NK-92 (cell line): Measurements from ENCODE around the gene L1CAM.

Source experiments
- DNase-seq: peaks from one replicate; lab custom pipeline; 2025; ENCODE audit not compliant: unreplicated experiment; lab: John Stamatoyannopoulos, UW

The L1CAM gene

GRCh38 chrX:153903991-153904957, 18.3 kb upstream of the L1CAM start, which contains the start of gene AVPR2:
Gene AVPR2 (plus strand): TSS chrX:153904673. CDS start chrX:153905146, 473 bp downstream.
- DNase-seq = no peak

- DNase-seq = no peak
Observed at GRCh38 chrX:153903238-153903980, 17.4 kb upstream of the L1CAM start.

DNA sequence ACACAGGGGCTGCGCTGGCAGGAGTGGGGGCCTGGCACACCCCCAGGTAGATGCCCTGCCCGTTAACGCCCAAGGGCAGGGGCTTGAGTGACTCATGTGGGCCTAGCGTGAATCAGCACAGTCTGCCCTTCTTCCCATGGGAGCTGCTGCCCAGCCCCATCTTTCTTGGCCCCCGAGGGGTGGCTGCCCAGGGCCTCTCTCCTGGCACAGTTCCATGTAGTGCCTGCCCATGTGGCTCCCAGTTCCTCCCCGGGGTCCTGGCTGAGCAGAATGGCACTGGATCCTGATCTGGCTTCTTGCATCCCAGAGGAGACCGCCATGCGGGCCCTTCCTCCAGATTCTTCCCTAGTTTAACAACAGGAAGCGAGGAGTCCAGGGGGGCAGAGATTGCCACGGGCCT, 16.4 kb upstream of the L1CAM start:
- DNase-seq = no peak

- DNase-seq = no peak
Observed at GRCh38 chrX:153901753-153902140, 15.8 kb upstream of the L1CAM start.

DNA sequence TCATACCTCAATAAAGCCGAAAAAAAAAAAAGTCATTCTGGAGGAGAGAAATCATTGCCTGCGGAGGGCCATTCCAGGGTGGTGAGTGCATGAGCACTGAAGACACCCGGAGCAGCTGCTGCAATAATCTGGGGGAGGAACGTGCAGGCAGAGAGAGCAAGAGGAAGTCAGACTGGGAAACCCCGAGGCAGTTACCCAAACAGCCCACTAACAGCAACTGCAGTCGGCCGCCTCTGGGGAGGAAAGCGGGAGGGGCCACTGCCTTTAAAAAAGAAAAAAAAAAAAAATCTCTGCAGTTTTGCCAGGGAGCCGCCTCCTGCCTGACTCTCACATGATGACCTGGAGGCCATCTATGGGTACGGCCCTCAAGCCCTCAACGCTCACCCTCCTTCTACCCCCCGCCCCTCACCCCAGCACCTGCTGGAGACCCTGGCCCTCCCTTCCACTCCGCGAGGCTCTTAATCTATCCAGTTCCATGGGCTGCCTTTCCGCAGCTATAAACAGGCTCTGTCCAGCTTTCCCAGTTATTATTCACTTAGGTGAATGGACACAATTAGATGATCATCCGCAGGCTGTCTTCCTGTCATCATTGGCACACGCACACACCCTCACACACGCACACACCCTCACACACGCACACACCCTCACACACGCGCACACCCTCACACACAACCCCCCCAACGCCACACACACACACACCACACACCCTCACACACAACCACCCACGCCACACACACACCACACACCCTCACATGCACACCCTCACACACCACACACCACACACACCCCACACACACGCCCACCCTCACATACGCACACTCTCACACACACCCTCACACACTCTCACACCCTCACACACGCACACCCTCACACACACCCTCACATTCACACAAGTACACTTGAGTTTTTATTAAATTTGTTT, 15.1 kb upstream of the L1CAM start:
- DNase-seq = no peak

- DNase-seq = no peak
Observed at GRCh38 chrX:153897899-153898298, 11.9 kb upstream of the L1CAM start.

GRCh38 chrX:153889123-153889522, 3.1 kb upstream of the L1CAM start:
- DNase-seq = no peak

DNA sequence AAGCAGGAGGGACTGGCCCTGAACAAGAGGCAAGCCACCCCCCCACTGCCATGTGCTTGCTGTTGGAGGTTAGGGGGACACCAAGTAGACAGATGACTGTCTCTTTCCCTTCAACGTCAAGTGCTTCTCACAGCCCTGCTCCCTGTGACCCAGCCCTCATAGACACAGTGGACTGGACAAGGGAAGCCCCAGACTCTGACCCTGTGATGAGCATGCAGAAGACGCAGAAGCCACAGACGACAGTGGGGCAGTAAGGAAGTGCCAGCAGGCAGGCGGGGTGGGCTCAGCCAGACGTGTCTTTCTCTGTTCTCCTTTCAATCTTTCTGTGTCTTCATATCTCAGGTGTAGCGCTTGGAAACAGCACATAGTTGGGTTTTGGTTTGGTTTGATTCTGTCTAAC, 2.4 kb upstream of the L1CAM start:
- no peak for DNase-seq

DNA sequence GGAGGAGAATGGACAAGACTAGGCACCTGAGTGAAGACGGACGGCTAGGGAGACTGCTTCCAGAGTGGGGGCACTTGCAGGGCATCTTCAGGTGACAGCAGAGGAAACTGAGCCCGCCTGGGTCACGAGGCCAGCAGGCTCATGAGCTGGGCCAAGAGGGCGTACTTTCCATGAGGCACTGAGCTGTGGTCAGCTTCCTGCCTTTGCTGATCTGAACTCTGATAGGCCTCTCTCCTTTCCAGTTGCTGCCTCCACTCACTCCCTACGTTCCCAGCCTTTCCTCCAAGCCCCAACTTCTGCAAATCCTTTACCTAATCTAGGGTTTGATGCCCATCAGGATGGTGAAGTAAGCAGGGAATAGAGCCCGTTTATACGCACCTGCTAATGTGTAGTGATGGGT, 1.4 kb upstream of the L1CAM start:
- no peak for DNase-seq

GRCh38 chrX:153886915-153887314, 942 bp upstream of the L1CAM start:
- no peak for DNase-seq

DNA sequence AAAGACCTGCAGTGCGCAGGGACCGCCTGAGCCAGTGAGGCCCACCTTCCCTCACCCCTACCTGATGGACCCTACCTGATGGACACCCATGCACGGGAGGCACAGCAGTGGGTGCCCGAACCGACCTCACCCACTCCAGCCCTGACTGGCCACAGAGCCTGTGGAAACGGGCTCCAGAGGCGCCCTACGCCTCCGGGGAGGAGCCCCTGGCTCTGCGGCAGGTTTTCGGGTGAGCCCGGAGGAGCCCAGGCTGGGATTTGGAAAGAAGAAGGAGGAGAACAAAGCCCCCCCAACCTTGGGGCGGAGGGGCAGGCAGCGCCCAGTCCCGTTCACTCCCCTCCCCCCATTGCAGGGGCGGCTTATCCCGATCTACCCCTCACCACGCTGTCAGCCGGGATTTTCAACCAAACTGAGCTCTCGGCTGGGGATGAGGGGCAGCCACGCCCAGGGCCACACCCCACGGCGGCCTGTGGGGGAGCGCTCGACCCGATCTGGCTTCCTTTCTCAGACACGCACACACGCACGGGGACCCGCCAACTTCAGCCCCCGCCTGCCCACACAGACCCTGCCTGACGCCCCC, 675 bp downstream of the L1CAM start:
- DNase-seq = no peak

GRCh38 chrX:153884590-153884989, 1.4 kb downstream of the L1CAM start:
- DNase-seq = no peak

DNA sequence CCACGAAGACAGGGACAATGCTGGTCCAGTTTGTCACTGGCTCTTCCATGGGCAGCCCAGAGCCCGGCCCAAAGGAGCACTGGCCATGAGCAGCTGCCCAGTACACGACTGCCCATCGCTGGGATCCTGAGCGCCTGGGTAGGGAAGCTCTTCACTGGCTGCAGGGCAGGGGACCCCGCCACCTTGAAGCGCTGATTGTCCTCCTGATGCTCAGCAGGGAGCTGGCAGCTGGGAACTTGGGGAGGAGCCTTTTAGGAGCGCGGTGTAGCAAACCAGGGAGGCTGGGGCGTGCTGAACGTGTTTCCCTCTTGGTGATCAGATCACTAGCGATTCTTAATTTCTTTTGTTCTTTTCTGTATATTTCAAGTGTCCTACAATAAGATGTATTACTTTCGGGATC, 1.8 kb downstream of the L1CAM start:
- no peak for DNase-seq

- DNase-seq = no peak
Observed at GRCh38 chrX:153883163-153883843, 2.7 kb downstream of the L1CAM start.

- no peak for DNase-seq
Observed at GRCh38 chrX:153882557-153882956, 3.4 kb downstream of the L1CAM start.

DNA sequence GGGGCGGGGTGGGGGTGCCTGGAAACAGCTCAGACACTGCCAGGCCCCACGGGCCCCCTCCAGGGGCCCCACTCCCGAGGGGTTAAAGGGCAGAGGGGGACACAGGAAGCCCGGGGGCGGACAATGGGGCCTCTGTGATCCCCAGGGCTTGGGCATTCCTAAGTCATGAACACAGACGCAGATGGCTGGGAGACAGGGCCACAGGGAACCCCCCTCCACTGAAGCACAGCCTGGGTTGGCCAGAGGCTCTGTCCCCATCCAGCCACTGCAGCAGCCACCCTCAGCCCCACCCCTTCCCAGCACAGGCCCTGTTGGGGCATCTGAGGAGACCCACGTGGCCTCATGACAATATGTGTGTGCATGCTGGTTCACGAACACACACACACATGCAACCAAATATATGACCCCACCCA, 3.9 kb downstream of the L1CAM start:
- DNase-seq = no peak

GRCh38 chrX:153881281-153881680, 4.7 kb downstream of the L1CAM start:
- no peak for DNase-seq

GRCh38 chrX:153880440-153880815, 5.5 kb downstream of the L1CAM start:
- no peak for DNase-seq

- no peak for DNase-seq
Observed at GRCh38 chrX:153879741-153880439, 6.1 kb downstream of the L1CAM start.
